Stimulated activated CD8-positive, alpha-beta memory T cell treated with anti-CD3 and anti-CD28 coated beads, Interleukin-4, amount 100 ng/mL, for 4 hours (primary cell): ENCODE results near the gene RRP1.
"Not testable (repeated sequence)": the region's sequence is repeated elsewhere in the genome, so short reads cannot be mapped to it uniquely, and the experiment has no call there.

Experiments used
- DNase-seq, 2 donors: peaks; one replicate each; pipeline ENCODE4 v3.0.0-alpha.2; 2020; ENCODE audit warnings: low read depth in 2 of 2, low spot score in 1 of 2

The RRP1 gene

GRCh38 chr21:43816611-43817071 is 27.3 kb downstream of the RRP1 start:
- no peak for DNase-seq

GRCh38 chr21:43817157-43818086 is 28.0 kb downstream of the RRP1 start:
- no peak for DNase-seq

GRCh38 chr21:43818685-43819084 is 29.3 kb downstream of the RRP1 start:
- no peak for DNase-seq

GRCh38 chr21:43819511-43820405 is 30.4 kb downstream of the RRP1 start:
- DNase-seq: no peak

GRCh38 chr21:43820466-43820865 is 31.1 kb downstream of the RRP1 start:
- DNase-seq: no peak

GRCh38 chr21:43822166-43822565 is 32.8 kb downstream of the RRP1 start:
- not testable (repeated sequence) for DNase-seq

- DNase-seq: not testable (repeated sequence)
These were observed 33.4 kb downstream of the RRP1 start for GRCh38 chr21:43822741-43823140.

GRCh38 chr21:43824333-43825241 is 35.2 kb downstream of the RRP1 start:
- DNase-seq: no peak

GRCh38 chr21:43825242-43825935 is 36.0 kb downstream of the RRP1 start:
- no peak for DNase-seq

GRCh38 chr21:43825936-43826622 is 36.7 kb downstream of the RRP1 start:
- no peak for DNase-seq

- no peak for DNase-seq
These were observed 37.2 kb downstream of the RRP1 start for GRCh38 chr21:43826623-43826974.

- no peak for DNase-seq
These were observed 37.7 kb downstream of the RRP1 start for GRCh38 chr21:43827015-43827611.

- DNase-seq: no peak
These were observed 39.8 kb downstream of the RRP1 start for GRCh38 chr21:43829161-43829560.

GRCh38 chr21:43829575-43830119 is 40.3 kb downstream of the RRP1 start:
- DNase-seq: no peak

- no peak for DNase-seq
These were observed 42.8 kb downstream of the RRP1 start for GRCh38 chr21:43832158-43832550.

GRCh38 chr21:43832648-43833047 is 43.3 kb downstream of the RRP1 start:
- no peak for DNase-seq

- no peak for DNase-seq
These were observed 44.9 kb downstream of the RRP1 start for GRCh38 chr21:43834146-43834905.

- no peak for DNase-seq
These were observed 45.7 kb downstream of the RRP1 start for GRCh38 chr21:43835050-43835449.
